Osteoblast (primary cell): ENCODE results near the gene PRKCSH. TPM values are rescaled to one million over a fixed set of nuclear protein-coding genes. Genes with fewer than 3 reads are reported as not detected.

Source experiments
- DNase-seq: peaks from one replicate; pipeline ENCODE4 v3.0.0; 2011; ENCODE audit warnings: low spot score, mixed read lengths; ENCODE audit not compliant: insufficient read length; ENCODE audit errors: missing footprints
- H2AFZ ChIP-seq: 2 replicates; pipeline ENCODE4 v1.6.0; 2011; ENCODE audit warnings: mild to moderate bottlenecking, low read length
- H3K27ac ChIP-seq: 2 replicates; pipeline ENCODE4 v1.5.1; 2011; ENCODE audit warnings: mild to moderate bottlenecking, low read depth, low read length, moderate library complexity
- H3K27me3 ChIP-seq: 2 replicates; pipeline ENCODE4 v1.6.0; 2012; ENCODE audit warnings: mild to moderate bottlenecking, control low read depth, inconsistent platforms, low read length, moderate library complexity; ENCODE audit not compliant: insufficient read depth
- H3K36me3 ChIP-seq: 2 replicates; pipeline ENCODE4 v1.5.1; 2011; ENCODE audit warnings: mild to moderate bottlenecking, low read length, control low read depth, moderate library complexity; ENCODE audit not compliant: insufficient read depth
- H3K4me1 ChIP-seq: 2 replicates; pipeline ENCODE4 v1.5.1; 2011; ENCODE audit warnings: mild to moderate bottlenecking, low read length, control low read depth, moderate library complexity; ENCODE audit not compliant: insufficient read depth
- H3K4me2 ChIP-seq: 2 replicates; pipeline ENCODE4 v1.6.0; 2011; ENCODE audit warnings: mild to moderate bottlenecking, low read length; ENCODE audit not compliant: insufficient read depth
- H3K4me3 ChIP-seq: fragments of 200-600 bp; sonication (generic); 3 replicates; pipeline ENCODE4 v1.5.1; 2012; ENCODE audit warnings: mild to moderate bottlenecking, low read length, inconsistent platforms; ENCODE audit not compliant: insufficient read depth
- H3K79me2 ChIP-seq: 2 replicates; pipeline ENCODE4 v1.6.0; 2012; ENCODE audit warnings: mild to moderate bottlenecking, low read length, control low read depth, inconsistent platforms; ENCODE audit not compliant: insufficient read depth
- H3K9me3 ChIP-seq: 2 replicates; pipeline ENCODE4 v1.5.1; 2011; ENCODE audit warnings: low read depth, low read length, control low read depth
- H4K20me1 ChIP-seq: 2 replicates; pipeline ENCODE4 v1.6.0; 2012; ENCODE audit warnings: mild to moderate bottlenecking, low read length, control low read depth; ENCODE audit not compliant: insufficient read depth
- CTCF ChIP-seq: IDR thresholded peaks from 2 replicates; pipeline ENCODE4 v1.5.1; 2011; ENCODE audit warnings: mild to moderate bottlenecking, low read depth, low read length, moderate library complexity; ENCODE audit errors: extremely low read depth
- total RNA-seq: library from RNA; depleted of rRNA; stranded (reverse); fragments of >200 nt; gene quantifications from 2 replicates; pipeline ENCODE4 v1.2.3, GENCODE V29; 2012

The PRKCSH gene
- total RNA-seq, 1 donor: 117 TPM

- no peak for TF ChIP-seq CTCF
- H3K36me3 ChIP-seq: no peaks in the 10 kb centered on the region
- H3K79me2 ChIP-seq: no peaks in the 10 kb centered on the region
- peak overlapping the region; percentile 82 for H3K4me2 ChIP-seq
- no peaks in the 10 kb centered on the region for H3K9me3 ChIP-seq
- no peaks in the 10 kb centered on the region for H4K20me1 ChIP-seq
- peaks cover 9% of the 10 kb centered on the region for H3K27me3 ChIP-seq
- H2AFZ ChIP-seq: no peak overlapping the region
- DNase-seq: peak; percentile 73
- peaks cover 7% of the 10 kb centered on the region for H3K4me1 ChIP-seq
- H3K4me3 ChIP-seq: peak overlapping the region; percentile 65
- H3K27ac ChIP-seq: no peak overlapping the region
Observed at GRCh38 chr19:11418094-11418548, 17.3 kb upstream of the PRKCSH start.

GRCh38 chr19:11418549-11419506, 16.6 kb upstream of the PRKCSH start, which contains the start of gene RGL3:
RGL3 (minus strand) TSS chr19:11419314; CDS start chr19:11419278, 36 bp downstream.
- peak; percentile 87 for DNase-seq
- Histone ChIP-seq H3K9me3 (no peaks in the 10 kb centered on the region), H3K4me3 (peak within 1 kb of the TSS; percentile 65), H3K27me3 (peaks cover 14% of the 10 kb centered on the region), H2AFZ (peak within 1 kb of the TSS; percentile 84), H4K20me1 (no peaks in the 10 kb centered on the region), H3K79me2 (no peaks in the 10 kb centered on the region), H3K4me2 (peak within 1 kb of the TSS; percentile 82), H3K4me1 (peaks cover 7% of the 10 kb centered on the region), H3K36me3 (no peaks in the 10 kb centered on the region), H3K27ac (no peak within 1 kb of the TSS)
- no peak for TF ChIP-seq CTCF

- Histone ChIP-seq H3K4me1 (peaks cover 7% of the 10 kb centered on the region), H3K9me3 (no peaks in the 10 kb centered on the region), H3K79me2 (no peaks in the 10 kb centered on the region), H3K36me3 (no peaks in the 10 kb centered on the region), H3K4me3 (peak overlapping the region; percentile 61), H3K4me2 (peak overlapping the region; percentile 77), H3K27ac (no peak overlapping the region), H4K20me1 (no peaks in the 10 kb centered on the region), H3K27me3 (peaks cover 14% of the 10 kb centered on the region), H2AFZ (peak overlapping the region; percentile 77)
- TF ChIP-seq CTCF: no peak
- peak; percentile 91 for DNase-seq
Observed at GRCh38 chr19:11420429-11421370, 14.7 kb upstream of the PRKCSH start.
